Left renal pelvis (tissue), 4 donors: Measurements from ENCODE around the gene TNS4. TPM values are rescaled to one million over a fixed set of nuclear protein-coding genes. Genes with fewer than 3 reads are reported as not detected.

ENCODE experiments used
- DNase-seq, 4 donors: peaks; one replicate each; pipeline ENCODE4 v3.0.0-alpha.2; 2013; ENCODE audit warnings: low read depth in 4 of 4, low spot score in 3 of 4
- polyA plus RNA-seq, 4 donors: library from polyadenylated mRNA; unstranded; fragments of 120-200 nt; gene quantifications; one replicate each; pipeline ENCODE4 v1.2.1, GENCODE V29; 2013; ENCODE audit not compliant: insufficient read length in 4 of 4

TNS4 gene
- polyA plus RNA-seq, 4 donors: 0.06 to 0.26 (median 0.19) TPM

- DNase-seq: no peak
These were observed 34.5 kb upstream of the TNS4 start for GRCh38 chr17:40535924-40536294.

DNA sequence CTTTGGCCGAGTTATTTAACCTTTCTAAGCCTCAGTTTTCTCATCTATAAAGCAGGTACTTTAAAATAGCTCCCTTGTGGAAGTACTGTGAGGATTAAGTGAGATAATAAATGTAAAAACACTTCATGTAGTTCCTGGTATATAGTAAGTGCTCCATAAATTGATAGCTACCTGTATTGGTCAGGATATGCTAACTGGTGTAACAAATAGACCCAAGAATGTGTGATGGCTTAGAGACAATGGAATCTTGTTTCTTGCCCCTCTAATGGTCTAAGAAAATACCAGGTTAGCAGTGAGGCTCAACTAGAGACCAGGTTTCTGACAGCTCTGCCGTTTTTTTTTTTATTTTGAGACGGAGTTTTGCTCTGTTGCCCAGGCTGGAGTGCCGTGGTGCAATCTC, 34.0 kb upstream of the TNS4 start:
- DNase-seq: no peak

DNA sequence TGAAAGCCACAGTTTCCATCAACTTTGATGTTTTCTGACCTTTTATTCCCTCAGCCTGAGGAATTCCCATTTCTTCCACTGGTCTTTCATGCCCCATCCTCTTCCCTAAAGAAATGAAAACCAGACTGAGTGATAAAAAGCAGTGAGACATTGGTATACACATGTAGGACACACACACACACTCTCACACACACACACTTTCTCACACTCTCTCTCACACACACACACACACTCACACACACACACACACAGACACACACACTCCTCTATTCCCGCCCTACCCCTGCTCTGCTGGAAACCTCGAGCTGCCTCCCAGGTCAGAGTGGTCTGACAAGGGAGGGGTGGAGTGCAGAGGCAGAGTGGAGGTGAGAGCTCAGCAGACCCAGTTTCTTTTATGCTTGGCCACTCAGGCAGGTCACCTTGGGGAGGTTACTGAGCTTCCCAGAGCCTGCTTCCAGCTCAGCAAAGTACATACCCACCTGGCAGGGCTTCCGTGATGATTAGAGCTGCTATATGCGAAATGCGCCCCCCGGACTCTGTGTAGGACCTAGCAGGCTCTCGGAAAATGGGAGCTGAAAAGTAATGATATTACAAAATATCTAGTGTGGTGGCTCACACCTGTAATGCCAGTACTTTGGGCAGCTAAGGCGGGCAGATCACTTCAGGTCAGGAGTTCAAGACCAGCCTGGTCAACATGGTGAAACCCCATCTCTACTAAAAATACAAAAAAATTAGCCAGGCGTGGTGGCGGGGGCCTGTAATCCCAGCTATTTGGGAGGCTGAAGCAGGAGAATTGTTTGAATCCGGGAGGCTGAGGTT, 33.2 kb upstream of the TNS4 start:
- no peak for DNase-seq

DNA sequence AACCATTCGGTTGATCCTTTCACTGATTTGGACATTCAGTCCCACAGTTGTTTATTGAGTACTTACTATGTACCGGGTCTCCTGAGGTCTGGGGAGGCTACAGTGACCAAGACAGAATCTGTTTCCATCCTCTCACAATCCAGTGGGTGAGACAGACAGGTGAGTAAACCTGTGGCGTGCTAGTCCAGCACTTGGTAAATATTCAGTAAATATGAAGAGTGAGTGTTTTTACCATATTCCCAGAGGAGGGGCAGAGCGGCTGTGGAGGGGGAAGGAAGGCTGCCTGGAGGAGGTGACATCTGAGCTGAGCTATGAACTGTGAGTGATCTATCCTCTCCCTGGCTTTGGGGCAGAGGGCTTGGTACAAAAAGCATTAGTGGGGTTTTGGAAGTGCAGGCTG, 32.5 kb upstream of the TNS4 start:
- no peak for DNase-seq

DNA sequence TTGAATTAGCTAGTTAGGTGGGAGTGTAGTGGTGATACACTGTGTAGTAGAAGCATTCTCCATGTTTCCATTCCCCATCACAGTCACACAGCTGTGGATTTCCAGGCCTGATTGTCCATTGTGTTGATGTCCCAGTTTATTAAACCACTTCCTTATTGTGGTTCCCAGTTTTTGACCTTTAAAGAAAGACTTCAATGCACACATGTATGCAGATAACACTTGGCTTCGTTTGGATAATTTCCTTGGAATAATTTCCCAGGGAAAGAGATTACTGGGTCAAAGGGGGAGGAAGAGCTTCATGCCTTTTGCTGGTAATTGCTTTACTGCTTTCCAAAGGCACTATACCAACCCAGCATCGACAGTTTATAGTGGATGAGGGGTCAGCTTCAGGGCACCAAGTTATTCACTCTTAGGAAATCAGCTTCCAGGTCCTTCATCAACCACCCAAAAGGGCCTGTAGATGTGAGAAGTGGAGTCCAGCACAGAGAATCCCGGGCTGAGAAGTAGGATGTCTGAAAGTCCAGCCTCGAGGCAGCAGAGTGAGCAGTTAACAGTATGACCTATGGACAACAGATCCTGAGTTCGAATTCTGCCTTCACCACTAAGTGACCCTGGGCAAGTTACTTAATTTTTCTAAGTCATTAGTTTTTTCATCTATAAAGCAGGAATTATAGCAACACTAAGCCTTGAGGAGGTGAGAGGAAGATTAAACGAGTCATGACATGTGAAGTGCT, 31.3 kb upstream of the TNS4 start:
- DNase-seq: no peak

GRCh38 chr17:40531051-40531991, 29.9 kb upstream of the TNS4 start:
- DNase-seq: no peak

DNA sequence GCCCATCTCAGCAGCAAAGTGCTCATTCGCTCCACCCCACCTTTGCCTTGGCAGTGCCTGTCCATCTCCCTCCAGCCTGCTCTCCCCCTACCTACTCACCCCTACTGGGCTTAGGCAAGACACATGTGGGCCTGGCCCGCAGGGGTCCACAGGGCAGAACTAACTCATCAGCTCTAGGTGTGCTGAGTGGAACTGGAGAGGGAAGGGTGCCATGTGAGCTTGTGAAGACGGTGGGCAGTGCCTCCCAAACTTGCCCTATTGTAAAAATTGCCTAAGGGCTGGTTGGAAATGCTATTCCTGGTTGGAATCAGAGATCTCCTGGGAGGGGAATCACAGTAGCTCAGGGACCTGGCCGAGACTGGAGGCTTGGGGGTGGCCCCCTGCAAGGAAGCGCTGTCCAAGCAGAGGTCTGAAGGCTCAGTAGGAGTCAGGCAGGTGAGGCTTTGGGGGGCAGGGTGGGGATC, 29.1 kb upstream of the TNS4 start:
- DNase-seq: no peak

DNA sequence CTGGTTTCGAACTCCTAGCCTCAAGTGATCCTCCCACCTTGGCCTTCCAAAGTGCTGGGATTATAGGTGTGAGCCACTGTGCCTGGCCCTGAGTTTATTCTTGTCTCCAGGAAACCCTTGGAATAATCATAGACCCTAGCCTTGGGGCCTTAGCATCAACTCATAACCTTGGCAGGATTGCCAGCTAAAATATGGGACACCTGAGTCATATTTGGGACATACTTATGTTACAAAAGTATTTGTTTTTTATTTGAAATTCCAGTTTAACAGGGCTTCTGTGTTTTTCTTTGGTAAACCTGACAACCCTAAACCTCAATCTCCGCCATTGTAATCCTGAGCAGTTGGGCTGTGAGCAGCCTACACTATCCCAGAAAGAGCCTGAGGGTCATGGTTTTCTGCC, 28.6 kb upstream of the TNS4 start:
- DNase-seq: no peak

DNA sequence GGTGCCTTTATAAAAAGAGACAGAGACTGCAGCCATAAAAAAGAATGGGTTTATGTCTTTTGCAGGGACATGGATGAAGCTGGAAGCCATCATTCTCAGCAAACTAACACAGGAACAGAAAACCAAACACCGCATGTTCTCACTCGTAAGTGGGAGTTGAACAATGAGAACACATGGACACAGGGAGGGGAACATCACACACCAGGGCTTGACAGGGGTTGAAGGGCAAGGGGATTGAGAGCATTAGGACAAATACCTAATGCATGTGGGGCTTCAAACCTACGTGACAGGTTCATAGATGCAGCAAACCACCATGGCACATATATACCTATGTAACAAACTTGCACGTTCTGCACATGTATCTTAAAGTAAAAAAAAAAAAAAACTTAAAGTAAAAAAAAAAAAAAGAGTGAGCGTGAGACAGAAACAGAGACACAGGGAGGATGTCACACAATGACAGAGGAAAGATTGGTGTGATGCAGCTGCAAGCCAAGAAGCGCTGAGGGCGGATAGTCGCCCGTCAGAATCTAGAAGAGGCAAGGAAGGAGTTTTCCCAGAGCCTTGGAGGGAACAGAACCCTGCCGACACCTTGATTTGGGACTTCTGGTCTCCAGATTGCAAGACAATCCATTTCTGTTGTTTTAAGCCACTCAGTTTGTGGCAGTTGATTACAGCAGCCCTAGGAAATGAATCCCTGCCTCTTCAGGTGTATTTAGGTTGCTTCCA, 27.4 kb upstream of the TNS4 start:
- DNase-seq: no peak

- DNase-seq: no peak
These were observed 25.2 kb upstream of the TNS4 start for GRCh38 chr17:40526668-40527067.

DNA sequence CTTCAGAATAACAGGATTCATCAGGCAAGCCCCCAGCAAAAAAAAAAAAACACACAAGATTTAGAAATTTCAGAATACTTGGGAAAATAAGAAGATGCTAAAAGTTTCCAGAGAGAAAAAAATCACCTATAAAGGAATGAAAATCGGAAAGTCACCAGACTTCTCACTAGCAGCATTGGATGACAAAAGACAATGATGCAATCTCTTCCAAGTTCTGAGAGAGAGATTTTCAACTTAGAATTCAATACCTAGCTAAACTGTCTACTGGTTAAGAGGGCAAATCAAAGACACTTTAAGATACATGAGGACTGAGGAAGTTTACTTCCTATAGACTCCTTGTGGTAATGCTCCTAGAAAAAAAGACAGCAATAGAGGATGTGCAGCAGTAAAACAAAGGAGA, 23.9 kb upstream of the TNS4 start:
- no peak for DNase-seq

DNA sequence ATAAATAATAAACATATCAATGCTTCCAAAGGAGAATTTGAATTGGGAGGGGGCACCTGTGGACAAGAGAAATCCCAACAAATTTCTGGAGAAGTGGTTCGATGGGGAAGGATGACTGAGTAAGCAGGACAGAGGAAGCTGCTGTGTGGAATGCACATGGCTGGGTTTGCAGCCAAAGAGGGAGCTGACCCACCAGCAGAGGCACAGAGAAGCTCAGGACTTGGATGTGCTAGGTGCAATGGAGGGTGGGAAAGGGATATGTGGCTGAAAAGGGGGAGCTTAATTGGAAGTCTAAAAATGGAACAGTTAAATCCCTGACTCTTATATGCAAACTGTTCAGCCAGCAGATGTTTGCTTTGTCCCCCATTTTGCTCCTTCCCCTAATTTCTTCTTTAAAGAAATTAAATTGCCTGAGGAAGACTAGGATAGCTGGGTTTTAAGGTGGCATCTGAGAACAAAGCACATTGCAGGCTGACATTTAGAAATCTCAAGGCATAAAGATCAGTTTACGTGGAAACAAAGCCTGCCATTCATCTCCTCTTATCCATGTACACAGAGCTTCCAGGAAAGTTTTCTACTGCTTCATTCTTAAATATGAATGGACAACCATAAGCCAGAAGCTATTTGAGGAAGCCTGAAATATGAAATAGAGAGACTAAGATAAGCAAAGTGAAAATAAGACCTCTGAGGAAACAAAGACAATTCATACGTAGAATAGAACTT, 23.0 kb upstream of the TNS4 start:
- no peak for DNase-seq

- DNase-seq: no peak
These were observed 21.5 kb upstream of the TNS4 start for GRCh38 chr17:40522961-40523310.

DNA sequence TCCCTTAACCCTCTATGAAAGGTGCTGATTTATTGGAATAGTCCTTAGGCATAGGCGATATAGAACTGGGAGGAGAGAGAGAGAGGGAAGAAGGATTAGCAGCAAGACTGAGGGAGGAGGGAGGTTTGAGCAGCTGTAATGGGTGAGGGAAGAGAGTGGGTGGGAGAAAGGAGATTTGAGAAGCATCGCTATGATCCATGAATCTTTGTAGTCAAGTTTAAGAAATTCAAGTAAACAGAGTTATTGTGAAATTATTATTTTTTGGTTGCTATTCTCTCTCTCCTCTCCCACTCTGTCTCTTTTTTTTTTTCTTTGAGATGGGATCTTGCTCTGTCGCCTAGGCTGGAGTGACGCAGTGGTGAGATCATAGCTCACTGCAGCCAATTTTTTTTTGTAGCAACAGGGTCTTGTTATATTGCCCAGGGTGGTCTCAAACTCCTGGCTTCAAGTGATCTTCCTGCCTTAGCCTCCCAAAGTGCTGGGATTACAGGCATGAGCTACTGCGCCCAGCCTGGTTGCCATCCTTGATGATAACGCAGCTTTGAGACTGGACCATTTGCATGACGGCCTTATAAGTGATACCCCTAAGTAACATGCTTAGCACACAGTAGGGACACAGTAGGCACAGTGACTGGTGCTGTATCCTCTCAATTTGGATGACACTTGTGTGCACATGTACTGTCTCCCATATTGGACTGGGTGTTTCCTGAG, 21.0 kb upstream of the TNS4 start:
- DNase-seq: no peak

DNA sequence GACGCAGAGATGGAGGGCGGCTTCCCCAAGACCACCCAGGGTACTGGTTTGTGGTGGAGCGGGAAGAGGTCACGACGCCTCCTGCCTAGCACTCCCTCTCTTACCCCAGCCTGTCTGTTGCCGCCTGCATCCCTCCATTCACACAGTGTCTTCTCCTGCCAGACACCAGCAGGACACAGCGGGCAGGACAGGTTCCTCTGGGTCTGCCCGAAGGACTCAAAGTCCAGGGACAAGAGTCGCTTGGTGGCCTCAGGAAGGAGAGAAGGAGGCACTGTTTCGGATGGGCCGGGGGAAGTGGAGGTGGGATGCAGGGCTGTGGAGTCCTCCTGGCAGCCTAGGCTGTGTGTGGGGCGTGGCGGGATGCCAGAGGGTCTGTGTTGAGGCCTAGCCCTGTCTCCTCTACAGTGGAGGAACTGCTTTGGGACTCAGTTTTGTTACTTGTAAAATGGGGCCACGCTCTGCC, 19.6 kb upstream of the TNS4 start:
- no peak for DNase-seq

GRCh38 chr17:40519089-40519775, 17.8 kb upstream of the TNS4 start:
- DNase-seq: no peak

DNA sequence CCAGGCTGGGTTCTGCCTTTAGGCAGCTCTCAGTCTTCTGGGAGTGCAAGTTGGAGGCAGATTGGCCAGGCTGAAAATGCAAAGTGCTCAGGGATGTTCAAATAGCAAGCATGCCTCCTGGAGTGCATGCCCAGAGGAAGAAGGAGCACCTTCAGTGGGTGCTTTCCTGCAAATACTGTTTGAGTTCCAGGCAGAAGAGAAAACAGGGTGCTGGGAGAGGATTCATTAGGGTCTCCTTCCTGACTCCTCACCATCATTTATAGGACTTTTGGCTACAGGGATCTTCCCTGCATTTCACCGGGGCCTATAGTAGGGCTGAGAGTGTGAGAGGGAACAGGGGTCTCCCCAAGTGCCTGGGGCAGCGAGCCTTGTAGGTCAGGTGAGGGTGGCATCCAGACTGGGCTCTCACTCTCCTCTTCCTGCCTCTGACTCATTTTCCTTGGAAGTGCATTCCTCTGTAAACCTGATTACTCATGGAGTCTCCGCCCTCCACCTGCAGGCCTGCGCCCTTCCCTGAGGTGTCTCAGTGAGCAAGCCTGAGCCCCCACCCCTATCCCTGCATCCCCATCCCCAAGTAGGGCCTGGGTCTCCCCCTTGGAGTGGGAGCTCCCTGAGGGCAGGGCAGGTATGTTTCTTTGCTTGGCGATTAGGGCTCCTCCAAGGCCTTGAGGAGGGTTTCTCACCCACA, 17.1 kb upstream of the TNS4 start:
- DNase-seq: no peak

- DNase-seq: no peak
These were observed 16.6 kb upstream of the TNS4 start for GRCh38 chr17:40517981-40518380.
